ENCODE data around the gene PFKFB2.

Gene PFKFB2

DNA sequence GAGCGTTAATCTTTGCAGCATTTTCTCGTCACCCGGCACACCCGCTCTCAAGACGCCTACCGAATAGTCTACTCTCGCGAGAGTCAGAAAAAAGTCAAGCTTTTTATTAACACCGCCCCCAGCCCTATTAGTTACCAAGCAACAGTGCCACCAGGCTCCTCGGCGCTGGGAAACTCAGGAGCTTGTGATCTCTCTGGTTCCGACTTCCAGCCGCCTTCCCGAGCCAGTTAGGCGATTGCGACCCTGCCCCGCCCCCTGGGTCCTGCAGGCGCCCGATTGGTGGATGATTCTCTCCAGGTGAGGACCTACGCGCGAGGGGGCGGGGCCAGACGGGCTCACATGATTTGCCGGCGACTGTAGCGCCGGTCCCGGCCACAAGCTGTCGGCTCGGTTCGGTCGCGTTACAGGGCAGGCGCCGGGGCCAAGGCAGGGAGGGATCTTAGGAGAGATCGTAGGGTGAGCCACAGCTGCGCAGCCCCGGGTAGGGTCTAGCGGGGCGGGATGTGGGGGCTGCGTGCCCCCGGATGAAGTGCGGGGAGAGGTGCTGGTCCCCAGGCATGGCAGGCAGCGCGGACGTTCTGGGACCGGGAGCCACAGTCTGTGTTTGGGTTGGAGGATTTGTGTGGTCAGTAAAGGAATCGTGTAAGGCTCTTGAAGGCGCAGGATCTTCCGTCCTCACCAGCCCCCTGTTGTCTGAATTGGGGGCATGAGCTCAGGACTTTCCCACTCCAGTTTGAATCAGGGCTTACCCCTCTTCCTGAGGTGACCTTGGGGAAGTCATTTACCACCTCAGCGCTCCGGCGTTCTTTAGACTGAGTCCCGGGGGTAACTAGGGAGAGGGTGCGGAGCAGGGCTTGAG, at the start of gene PFKFB2:
Gene PFKFB2 (plus strand): TSS at position 365 of the 859 bp plus-strand sequence. CDS start 1,443 bp downstream, outside the sequence.
- H3K4me3 Mint-ChIP-seq = peak within 1 kb of the TSS; percentile 86 to 94
- H3K4me1 Mint-ChIP-seq = peaks cover 30 to 46% of the 10 kb centered on the region in 2 donors
- ATAC-seq (replicated peaks) = peak; percentile 87 to 91
- DNase-seq = peak; percentile 92
- H3K27ac Mint-ChIP-seq = peak within 1 kb of the TSS; percentile 94
- H3K27me3 Mint-ChIP-seq = no peaks in the 10 kb centered on the region
- H3K9me3 Mint-ChIP-seq = no peaks in the 10 kb centered on the region
- peaks cover 5% of the 10 kb centered on the region in 2 donors for H3K36me3 Mint-ChIP-seq

DNA sequence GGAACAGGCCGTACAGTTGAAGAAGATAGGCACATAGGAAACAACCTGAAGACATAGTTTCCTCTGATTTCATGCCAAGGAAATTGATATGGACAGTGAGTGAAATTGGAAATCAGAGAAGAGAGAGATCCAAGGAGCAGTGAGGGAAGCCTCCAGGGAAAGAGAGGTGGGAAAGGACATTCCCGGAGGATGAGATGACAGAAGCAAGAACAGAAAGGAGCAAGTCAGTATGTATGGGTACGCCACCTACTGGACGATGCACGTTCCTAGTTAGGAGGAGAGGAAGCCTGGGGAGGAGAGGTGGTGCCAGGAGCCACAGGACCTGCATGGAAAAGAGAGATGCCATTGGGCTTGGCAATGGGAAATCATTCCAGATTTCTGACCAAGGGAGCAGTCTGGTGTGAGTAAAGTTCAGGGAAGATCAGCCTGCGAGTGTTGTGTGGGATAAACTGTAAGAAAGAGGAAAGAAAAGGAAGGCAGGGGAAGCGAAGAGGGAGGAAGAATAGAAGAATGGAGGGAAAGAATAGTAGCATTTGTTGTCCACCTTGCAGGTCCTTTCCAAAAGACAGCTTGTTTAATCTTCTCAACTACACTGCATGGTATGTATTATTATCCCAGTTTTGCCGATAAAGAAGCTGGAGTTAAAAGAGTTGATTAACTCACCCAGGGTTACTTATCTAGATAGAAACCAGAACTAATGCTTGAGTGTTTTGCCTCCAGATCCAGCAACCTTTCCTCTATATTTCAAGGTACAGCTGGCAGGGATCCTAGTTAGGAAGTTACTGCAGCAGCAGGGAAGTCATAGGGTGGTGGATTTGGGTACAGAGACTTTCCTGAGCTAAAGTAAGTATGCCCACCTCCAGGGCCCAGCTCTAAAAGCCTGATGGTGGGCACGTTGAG, 47.9 kb upstream of the PFKFB2 start:
- Mint-ChIP-seq H3K36me3 (no peaks in the 10 kb centered on the region), H3K9me3 (no peaks in the 10 kb centered on the region), H3K4me1 (peaks cover 3 to 7% of the 10 kb centered on the region in 2 donors), H3K4me3 (no peak overlapping the region), H3K27ac (no peak overlapping the region), H3K27me3 (peaks cover 11 to 14% of the 10 kb centered on the region in 2 donors)
- peak; percentile 60 to 67 for ATAC-seq (replicated peaks)
- no peak for DNase-seq

DNA sequence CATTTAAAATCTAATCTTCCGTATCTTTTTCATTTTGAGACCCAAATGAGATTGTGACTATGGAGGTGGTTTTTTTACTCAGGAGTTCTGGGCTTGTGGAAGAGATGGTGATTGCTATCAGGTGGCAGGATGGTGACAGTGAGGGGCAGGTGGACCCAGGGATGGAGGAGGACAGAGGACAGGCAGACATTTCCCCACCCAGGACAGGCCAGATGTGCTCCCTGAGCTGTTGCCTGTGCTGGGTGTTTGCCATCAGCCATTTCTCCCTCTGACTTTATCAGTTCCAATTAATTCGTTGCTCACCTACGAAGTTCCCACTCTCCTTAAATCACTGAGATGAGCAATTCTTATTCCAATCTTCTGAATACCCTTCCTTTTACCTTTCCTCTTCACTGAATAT, 47.0 kb upstream of the PFKFB2 start:
- ATAC-seq (replicated peaks) = no peak
- Mint-ChIP-seq H3K27ac (no peak overlapping the region), H3K27me3 (peaks cover 12 to 14% of the 10 kb centered on the region in 2 donors), H3K4me1 (peaks cover 3 to 7% of the 10 kb centered on the region in 2 donors), H3K4me3 (no peak overlapping the region), H3K9me3 (no peaks in the 10 kb centered on the region), H3K36me3 (no peaks in the 10 kb centered on the region)
- DNase-seq = no peak

DNA sequence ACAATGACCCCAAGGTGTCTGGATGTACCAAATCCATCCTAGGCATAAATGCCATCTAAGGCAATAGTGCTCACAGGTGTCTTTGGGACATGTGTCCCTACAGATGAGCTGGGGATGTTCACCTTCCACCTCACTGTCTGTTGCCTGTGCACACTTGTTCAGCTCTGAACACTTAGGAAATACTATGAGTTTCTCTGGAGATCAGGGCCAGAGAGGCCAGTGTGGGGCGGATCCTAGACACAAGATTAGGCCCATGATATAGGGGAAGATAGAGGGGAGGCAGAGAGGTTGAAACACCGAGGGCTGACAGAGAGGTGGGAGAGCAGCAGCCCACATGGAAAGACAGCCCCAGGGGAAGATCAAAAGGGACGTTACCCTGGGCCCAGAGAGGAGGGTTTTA, 46.2 kb upstream of the PFKFB2 start:
- ATAC-seq (replicated peaks) (no peak), DNase-seq (no peak)
- peaks cover 16 to 19% of the 10 kb centered on the region in 2 donors for H3K27me3 Mint-ChIP-seq
- no peaks in the 10 kb centered on the region for H3K36me3 Mint-ChIP-seq
- H3K4me1 Mint-ChIP-seq = peaks cover 3 to 7% of the 10 kb centered on the region in 2 donors
- no peaks in the 10 kb centered on the region for H3K9me3 Mint-ChIP-seq
- H3K4me3 Mint-ChIP-seq = no peak overlapping the region
- H3K27ac Mint-ChIP-seq = no peak overlapping the region

DNA sequence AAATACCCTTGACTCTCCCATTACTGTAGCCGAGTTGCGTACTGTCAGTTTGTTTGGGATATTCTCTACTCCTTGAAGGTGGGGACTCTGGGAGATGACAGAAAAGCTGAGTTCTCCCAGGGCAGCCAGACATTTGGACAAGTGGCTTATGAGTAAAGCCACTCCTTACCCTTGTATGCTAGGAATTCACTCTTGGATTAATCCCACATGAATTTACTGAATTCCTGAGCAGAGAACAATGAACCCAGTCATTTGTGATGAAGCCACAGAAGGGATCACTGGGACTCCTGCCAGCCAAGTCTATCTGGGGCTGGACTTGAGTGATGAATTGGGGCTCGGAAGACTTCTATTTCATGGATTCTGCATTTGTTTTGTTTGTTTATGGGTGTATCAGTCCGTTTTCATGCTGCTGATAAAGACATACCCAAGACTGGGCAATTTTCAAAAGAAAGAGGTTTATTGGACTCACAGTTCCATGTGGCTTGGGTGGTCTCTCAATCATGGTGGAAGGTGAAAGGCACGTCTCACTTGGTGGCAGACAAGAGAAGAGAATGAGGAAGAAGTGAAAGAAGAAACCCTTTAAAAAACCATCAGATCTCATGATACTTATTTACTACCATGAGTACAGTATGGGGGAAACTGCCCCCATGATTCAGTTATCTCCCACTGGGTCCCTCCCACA, 45.6 kb upstream of the PFKFB2 start:
- Mint-ChIP-seq H3K36me3 (no peaks in the 10 kb centered on the region), H3K27me3 (peaks cover 22 to 24% of the 10 kb centered on the region in 2 donors), H3K4me1 (peaks cover 3 to 7% of the 10 kb centered on the region in 2 donors), H3K9me3 (no peaks in the 10 kb centered on the region), H3K4me3 (no peak overlapping the region), H3K27ac (no peak overlapping the region)
- DNase-seq (no peak), ATAC-seq (replicated peaks) (no peak)

DNA sequence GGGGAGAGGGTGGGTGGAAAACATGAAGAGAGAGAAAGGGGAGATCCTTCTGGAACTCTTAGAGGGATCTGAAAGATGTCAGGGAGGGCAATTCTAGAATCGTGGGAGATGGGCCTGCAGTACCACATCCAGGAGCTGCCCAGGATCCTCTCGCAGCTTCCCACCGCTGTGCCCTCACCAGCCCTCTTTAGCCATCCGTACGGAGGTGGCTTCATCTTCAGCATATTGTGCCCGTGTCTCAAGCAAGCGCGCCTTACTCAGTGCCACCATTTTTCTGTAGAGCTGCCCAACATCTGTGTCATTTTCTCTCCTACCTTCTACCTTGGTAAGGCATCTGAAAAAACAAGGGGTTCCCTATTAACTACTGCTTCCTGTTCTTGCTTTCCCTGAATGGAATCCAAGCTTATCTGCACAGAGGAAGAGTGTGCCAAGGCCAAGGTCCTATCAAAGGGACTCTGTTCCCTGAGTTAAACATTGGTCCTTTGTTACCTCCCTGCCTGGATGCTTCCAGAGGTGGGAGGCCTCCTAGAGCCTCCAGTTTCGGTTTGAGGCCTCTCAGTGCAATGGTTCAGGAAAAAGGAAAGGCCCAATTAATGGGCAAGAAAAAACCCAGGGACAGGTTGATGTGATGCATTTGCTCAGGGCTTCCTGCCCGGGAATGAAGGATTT, 43.8 kb upstream of the PFKFB2 start:
- Mint-ChIP-seq H3K9me3 (no peaks in the 10 kb centered on the region), H3K27me3 (peaks cover 33% of the 10 kb centered on the region in 2 donors), H3K27ac (no peak overlapping the region), H3K4me1 (peaks cover 3 to 7% of the 10 kb centered on the region in 2 donors), H3K36me3 (no peaks in the 10 kb centered on the region), H3K4me3 (no peak overlapping the region)
- ATAC-seq (replicated peaks) (no peak), DNase-seq (no peak)

DNA sequence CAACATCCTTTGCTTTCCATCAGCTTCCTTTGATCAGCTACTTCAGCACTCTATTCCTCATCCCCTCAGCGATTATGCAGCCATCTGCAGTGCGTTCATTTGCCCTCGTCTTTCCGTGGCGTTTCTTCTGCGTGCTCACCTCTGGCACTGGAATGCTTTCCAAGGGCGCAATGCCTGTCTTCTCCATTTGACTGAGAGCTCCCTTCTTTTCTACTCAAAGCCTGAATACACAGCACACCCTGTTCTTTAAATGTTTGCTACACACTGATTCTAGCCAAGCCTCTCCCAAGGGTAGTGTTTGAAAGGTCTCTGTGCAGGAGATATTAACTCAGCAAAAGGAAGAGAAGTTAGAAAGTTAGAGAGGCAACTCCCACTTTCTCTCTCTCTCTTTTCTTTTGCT, 43.1 kb upstream of the PFKFB2 start:
- H3K4me1 Mint-ChIP-seq = peaks cover 2 to 4% of the 10 kb centered on the region in 2 donors
- no peak for ATAC-seq (replicated peaks)
- H3K9me3 Mint-ChIP-seq = no peaks in the 10 kb centered on the region
- H3K36me3 Mint-ChIP-seq = no peaks in the 10 kb centered on the region
- no peak for DNase-seq
- no peak overlapping the region for H3K27ac Mint-ChIP-seq
- H3K4me3 Mint-ChIP-seq = no peak overlapping the region
- peaks cover 37% of the 10 kb centered on the region in 2 donors for H3K27me3 Mint-ChIP-seq

DNA sequence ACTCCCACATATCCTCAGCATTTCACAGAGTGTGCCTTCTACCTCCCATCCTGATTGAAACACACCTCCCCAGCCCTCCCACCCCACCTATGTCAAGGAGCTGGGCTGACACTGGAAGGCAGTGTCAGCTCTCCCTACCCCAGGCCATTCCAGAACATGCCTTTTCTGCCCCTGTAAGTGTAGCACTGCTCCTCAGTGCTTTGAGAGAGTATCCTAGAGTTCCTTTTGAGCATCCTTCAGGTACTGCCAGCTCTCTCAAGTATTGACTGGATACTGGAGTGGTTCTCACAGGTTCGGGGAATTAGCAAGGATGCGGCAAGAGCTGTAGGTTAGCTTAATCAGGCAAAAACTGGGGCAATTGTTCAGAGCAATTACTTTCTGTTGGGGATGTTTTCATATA, 42.3 kb upstream of the PFKFB2 start:
- H3K27ac Mint-ChIP-seq = no peak overlapping the region
- no peaks in the 10 kb centered on the region for H3K9me3 Mint-ChIP-seq
- no peak overlapping the region for H3K4me3 Mint-ChIP-seq
- H3K36me3 Mint-ChIP-seq = no peaks in the 10 kb centered on the region
- peaks cover 34 to 37% of the 10 kb centered on the region in 2 donors for H3K27me3 Mint-ChIP-seq
- ATAC-seq (replicated peaks) = no peak
- no peaks in the 10 kb centered on the region for H3K4me1 Mint-ChIP-seq
- no peak for DNase-seq

DNA sequence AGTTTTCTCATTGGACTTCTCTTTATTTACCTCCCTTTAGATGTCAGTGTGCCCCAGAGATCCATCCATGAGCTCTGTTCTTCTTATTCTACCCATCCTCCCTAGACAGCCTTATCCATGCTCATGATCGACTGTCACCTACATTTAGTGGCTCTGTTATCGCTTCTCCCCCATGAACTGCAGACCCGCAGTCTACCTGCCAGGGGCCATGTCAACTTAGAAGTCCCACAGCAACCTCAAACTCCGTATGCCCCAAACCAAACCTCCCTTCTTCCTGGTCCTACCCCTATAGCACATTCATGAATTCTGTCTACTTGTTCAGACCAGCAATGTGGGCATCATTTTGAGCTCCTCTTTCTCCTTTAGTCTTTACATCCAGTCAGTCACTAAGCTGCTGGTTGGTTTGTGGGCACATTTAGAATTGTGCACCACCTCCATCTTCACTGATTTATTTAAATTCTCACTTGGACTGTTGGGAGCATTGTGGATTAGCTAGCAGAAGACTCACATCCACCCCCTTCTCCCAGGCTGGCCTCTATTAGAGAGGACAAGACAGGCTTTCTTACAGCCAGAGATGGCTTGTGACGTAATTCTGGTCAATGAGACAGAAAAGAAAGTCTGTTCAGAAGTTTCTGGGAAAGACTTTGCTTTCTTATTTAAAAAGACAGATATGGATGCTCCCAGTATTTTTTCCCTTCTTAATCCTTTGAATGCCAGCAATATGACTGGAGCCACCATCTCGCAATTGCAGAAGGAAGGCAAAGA, 39.6 kb upstream of the PFKFB2 start:
- DNase-seq (no peak), ATAC-seq (replicated peaks) (no peak)
- Mint-ChIP-seq H3K9me3 (no peaks in the 10 kb centered on the region), H3K27ac (no peak overlapping the region), H3K4me3 (no peak overlapping the region), H3K27me3 (peaks cover 33 to 35% of the 10 kb centered on the region in 2 donors), H3K4me1 (no peaks in the 10 kb centered on the region), H3K36me3 (no peaks in the 10 kb centered on the region)

DNA sequence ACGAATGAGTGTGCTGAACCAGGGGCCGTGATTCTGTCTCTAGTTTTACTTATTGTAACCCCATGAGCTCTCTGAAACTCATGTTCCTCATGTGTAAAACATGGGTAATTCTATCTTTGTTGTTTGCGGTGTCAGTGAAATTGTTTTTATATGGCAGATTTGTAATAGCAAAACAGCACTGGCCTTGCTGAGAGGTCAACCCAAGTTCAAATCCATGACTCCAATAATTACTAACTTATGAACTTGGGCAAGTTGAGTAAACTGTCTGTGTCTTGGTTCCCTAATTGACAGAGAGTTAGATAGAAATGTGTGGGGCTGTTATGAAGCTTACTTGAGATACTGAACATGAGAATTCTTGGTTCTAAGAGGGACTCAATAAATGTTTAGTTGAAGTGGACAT, 38.3 kb upstream of the PFKFB2 start:
- no peak overlapping the region for H3K4me3 Mint-ChIP-seq
- no peaks in the 10 kb centered on the region for H3K36me3 Mint-ChIP-seq
- no peak for ATAC-seq (replicated peaks)
- H3K27me3 Mint-ChIP-seq = peaks cover 33 to 35% of the 10 kb centered on the region in 2 donors
- H3K9me3 Mint-ChIP-seq = no peaks in the 10 kb centered on the region
- no peak for DNase-seq
- no peaks in the 10 kb centered on the region for H3K4me1 Mint-ChIP-seq
- H3K27ac Mint-ChIP-seq = no peak overlapping the region

DNA sequence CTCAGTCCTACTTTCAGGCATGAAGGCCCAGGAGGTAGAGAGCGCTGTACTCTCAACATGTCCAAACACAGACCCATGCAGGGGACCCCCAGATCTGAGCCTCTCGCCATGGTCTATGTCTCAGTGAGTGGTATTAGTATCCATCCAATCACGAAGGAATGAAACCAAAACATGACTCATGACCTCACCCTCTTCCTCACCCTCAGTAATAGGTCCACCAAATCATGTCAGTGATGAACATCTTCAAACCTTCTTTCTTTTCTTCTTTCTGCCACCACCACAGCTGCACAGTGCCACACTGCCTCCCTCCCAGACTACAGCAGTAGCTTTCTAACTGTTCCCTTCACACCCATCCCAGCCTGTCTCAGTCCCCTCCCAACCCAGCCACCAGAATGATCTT, 37.3 kb upstream of the PFKFB2 start:
- H3K9me3 Mint-ChIP-seq = no peaks in the 10 kb centered on the region
- ATAC-seq (replicated peaks) (no peak), DNase-seq (no peak)
- H3K36me3 Mint-ChIP-seq = no peaks in the 10 kb centered on the region
- H3K27ac Mint-ChIP-seq = no peak overlapping the region
- no peaks in the 10 kb centered on the region for H3K4me1 Mint-ChIP-seq
- peaks cover 33 to 36% of the 10 kb centered on the region in 2 donors for H3K27me3 Mint-ChIP-seq
- H3K4me3 Mint-ChIP-seq = no peak overlapping the region

DNA sequence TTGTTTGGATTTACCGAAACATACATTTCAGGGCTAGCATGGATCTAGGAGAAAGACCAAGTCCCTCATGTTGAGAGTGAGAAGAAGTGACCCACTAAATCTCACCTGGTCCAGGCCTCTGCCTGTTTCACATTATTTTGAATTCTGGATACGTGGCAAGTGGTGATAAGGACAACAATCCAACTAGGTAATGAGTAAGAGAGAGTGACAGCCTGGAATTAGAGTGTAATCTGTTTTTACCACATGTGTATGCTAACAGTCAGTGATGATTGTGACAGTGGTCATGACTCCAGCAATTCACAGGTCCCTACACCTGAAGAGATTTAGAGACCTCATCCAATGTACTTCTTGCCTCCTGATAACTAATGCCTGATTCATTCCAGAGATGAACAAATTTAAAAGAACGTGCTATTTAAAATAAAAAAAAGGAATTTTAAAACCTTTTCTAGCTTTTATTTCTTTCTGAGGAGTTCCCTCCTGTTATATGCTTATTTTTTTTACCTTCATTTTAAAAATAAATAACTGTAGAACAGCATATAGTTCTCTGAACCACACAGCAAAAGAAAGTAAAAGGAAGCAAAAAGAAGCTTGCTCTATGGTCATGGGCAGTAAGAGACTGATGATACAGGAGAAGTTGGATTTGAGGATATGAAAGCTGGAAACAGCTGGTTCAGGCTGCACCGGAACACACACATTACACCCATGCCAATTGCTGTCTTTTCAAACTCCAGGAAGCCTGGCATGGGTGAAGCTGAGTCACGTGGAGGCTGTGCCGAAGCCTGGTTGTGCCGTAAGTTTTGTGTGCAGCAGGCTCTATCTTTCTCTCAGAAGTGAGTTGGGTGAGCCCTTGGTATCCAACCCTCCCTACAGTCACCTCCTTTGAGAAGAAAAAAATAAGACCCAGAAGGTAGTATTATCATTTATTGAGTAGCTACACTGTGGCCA, 35.2 kb upstream of the PFKFB2 start:
- ATAC-seq (replicated peaks) (no peak), DNase-seq (no peak)
- H3K27ac Mint-ChIP-seq = no peak overlapping the region
- H3K27me3 Mint-ChIP-seq = peaks cover 18 to 25% of the 10 kb centered on the region in 2 donors
- no peaks in the 10 kb centered on the region for H3K36me3 Mint-ChIP-seq
- no peaks in the 10 kb centered on the region for H3K9me3 Mint-ChIP-seq
- H3K4me1 Mint-ChIP-seq = no peaks in the 10 kb centered on the region
- H3K4me3 Mint-ChIP-seq = no peak overlapping the region

Data from stimulated activated naive B cell treated with anti-CD40 and anti-IgM and Interleukin-4, amounts not matched to agents 10 μg/mL and 1 μg/mL and 100 μg/mL, for 72 hours (primary cell).